ENCODE results near the gene PDE8A.
"Not testable (repeated sequence)": the region's sequence is repeated elsewhere in the genome, so short reads cannot be mapped to it uniquely, and the experiment has no call there.

Gene PDE8A

DNA sequence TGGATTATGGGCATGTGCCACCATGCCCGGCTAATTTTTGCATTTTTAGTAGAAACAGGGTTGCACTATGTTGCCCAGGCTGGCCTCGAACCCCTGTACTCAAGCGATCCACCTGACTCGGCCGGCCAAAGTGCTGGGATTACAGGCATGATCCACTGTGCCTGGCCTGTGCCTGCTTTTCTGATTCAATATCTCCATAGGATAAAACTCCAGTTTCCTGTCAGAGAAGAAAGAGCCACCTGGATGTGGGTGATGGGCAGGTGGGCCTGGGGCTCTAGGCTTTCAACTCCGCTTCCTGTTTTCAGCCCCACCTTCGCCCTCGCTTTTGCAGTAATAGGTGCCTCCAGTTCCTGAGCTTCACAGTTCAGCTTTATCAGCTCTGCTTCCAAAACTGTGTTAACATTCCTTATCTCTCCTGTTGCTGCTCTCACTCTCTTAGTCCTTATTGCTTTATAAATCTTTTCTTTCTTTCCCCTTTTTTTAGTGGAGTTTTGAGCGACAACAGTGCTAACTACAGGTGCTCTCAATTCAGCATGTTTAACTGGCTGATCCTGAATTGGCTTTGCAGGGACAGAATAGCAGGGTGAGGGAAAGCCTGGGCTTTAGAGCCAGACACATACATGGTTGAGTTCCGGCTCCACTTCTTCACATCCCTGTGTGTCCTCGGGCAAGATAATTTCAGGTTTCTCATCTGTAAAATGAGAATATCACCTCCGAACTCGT is 21.1 kb upstream of the PDE8A start:
- no peak for DNase-seq (ENCODE audit: low read depth)

DNA sequence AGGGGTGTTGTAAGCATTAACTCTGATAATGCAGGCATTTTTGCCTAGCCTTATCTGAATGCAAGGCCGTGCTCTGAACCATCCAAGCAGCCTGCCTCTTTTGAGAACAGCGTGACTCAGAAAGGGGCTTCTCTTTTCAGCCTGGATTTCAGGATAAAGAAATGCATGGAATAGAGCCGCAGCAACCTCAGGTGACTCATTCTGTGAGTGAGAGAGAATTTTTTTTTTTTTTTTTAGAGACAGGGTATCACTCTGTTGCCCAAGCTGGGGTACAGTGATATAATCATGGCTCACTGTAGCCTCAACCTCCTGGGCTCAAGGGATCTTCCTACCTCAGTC is 20.6 kb upstream of the PDE8A start:
- no peak for DNase-seq (ENCODE audit: low read depth)

DNA sequence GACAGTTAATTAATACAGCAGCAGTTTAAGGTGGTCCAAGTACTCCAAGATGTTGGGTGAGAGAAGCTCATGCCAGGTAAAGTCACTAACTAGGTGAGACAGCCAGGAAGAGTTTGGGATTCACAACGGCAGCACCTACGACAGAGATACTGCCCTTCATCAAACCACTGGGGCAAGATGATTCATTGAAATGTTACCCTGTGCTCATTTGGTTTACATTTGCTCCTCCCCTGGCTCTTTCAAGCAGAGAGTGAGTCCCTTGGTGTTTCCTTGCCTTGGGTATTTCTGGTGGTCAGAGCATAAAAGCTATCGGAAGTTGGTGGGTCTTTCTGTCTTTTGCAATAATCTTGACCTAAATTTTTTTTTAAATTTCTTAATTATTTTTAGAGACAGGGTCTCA is 19.9 kb upstream of the PDE8A start:
- DNase-seq (ENCODE audit: low read depth), result no peak

DNA sequence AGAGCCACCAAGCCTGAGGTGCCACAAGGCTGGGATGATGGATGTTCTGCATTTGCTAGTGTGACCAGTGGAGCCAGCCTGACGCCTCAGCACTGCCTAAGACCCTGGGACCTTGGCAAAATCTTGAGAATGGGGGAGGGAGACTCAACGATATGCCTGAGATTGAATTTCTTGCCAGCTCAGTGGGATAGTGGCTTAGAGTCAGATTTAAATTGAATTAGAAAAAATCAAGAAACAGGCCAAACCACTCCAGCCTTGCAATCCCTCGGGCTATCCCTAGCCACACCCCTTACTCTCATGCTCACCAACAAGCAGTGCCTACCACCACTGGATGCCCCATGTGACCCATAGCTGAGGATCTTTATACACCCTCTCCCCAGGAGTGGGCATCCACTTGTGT is 18.7 kb upstream of the PDE8A start:
- no peak for DNase-seq (ENCODE audit: low read depth)

DNA sequence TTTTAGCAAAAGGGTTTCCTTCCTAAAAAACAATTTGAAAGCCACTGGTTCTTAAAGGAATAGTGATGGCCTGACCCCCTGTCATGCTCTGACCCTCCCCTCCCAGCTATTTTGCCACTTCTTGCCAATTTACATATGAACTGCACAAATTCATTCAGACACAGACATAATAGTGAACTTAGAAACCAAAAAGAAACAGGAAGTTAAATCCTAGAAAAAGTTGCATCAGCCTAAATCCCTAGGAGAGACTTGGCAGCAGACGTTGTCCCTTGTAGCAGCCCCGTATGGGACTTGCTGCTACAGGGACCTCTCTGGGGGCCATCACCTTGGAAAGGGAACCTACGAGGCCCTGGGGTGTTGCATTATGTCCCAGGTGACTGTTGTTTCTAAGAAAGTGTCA is 14.3 kb upstream of the PDE8A start:
- DNase-seq (ENCODE audit: low read depth), result no peak

DNA sequence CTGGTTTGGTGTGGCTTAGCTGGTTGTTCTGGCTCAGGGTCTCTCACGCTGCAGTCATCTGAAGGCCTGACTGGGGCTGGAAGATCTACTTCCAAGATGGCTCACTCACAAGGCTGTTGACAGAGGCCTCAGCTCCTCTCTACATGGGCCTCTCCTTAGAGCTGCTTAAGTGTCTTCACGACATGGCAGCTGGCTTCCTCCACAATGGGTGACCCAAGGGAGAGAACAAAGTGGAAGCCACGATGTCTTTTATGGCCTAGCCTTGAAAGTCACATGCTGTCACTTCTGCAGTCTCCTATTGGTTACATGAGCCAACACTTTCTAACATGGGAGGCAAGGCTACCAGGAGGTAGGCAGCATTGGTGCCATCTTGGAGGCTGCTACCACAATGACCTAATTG is 13.4 kb upstream of the PDE8A start:
- DNase-seq (ENCODE audit: low read depth), result no peak

DNA sequence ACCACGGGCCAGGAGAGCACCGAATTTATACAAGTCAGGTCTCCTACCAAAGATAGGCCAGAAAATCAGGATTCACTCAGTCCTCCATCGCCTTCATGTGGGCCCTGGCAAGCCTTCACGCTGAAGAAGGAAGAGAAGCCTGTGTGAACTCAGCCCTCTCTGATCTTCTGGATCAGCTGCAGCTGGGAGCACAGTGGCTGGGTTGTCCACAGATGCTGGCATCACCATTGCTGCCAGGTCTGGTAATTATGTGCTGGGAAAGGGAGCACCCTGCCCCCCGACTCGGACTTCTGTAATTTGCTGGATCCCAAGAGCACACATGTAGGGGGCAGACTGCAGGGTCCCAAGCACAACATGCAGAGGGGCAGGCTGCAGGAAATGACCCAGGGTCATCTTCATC is 12.4 kb upstream of the PDE8A start:
- DNase-seq (ENCODE audit: low read depth), result no peak

DNA sequence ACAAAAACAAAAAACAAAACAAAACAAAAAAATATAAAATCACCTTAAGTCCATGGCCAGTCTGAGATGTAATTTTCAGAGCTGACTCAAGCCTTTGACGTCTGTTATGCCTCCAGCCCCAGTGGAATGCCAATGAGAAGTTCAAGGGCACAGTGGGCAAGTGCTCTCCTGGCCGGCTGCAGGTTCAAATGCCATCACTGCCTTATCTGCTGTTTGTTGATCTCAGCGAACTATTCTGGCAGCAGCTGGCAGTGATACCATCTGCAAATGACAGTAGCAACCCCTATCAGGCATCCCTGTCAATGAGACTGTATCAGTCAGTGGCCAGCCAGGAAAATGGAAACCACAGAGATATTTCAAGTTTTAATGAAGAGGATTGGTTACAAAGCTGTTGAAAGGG is 10.8 kb upstream of the PDE8A start:
- DNase-seq (ENCODE audit: low read depth), result no peak

DNA sequence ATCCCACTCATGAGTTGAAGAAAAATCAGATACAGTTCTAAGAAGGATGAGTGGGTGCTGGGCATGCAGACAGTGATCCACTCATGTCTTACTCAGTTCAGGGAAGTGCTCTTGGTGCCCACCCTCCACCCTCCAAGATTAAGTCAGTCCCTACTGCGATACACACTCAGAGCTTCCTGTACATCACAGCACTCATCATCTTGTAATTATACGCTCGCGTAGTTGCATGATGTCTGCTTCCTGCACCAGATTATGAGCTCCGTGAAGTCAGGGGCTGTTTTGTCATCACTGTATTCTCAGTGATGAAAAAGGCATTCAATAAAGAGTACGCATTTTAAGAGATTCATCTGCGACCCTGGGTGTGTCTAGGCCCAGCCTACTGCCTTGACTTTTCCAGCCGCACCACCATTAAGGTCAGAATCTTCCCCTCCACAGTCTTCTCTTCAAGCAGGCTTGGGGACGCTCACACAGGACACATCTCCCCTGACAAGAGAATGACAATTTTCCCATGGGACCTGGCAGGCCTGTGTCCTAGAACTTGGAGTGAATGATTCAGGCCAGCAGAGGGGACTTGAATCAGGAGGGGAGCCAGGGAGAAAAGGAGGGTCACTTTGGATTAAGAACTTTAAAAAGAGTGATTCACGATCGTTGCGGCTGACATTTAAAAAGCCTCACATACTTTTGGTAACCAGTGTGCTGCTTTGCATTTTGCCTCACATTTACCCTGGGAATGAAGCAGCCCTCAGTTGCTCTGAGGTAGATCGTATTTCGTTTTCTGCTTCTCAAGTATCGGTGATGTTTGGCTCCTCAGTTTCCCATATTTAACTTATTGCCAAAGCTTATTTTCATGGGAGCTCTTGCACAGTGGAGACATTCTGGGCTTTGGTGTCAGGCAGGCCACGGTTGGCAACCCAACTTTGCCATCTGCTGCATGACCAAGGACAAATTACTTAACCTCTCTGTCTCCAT is 7.9 kb upstream of the PDE8A start:
- no peak for DNase-seq (ENCODE audit: low read depth)

DNA sequence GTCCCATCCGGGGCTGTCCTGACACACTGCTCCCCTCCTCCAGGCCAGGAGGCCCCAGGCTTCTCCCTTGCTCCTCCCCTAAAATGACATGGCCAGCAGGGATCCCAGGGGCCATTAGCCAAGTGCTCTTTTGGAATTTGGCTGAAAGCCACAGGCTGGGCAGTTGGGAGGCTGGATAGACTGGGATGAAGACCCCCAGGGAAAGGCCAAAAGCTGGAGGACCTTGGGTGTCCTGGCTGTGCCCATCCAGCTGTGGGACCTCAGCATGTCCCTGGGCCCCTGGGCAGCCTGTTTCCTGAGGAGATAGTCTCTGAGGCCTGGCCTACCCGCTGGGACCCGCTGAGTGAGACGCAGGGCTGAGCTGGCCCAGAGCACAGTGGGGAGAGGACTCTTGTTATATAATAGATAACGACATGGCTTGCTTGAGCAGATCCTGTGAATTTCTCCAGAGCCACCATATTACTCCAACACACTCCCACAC is 5.7 kb upstream of the PDE8A start:
- no peak for DNase-seq (ENCODE audit: low read depth)

DNA sequence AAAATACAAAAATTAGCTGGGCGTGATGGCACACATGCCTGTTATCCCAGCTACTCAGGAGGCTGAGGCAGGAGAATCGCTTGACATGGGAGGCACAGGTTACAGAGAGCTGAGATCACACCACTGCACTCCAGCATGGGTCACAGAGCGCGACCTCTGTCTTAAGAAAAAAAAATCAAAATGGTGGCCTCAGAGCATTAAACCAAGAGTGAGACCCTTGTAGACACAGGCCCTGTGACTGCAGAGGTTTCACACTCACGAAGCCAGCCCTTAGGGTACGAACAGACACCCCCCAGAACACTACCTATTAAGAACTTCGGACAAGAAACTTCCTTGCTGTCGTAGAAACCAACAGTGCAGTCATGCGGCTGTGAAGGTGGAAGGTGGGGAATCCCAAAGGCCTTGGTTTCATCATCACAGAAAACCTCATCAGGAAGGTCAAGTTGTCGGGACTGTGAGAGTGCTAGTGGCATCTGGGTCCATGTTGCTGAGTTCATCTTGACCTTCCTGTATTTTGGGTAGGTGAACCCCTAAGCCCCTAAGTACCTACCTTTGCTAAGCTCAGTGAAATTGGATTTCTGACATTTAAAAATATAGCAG is 4.8 kb upstream of the PDE8A start:
- no peak for DNase-seq (ENCODE audit: low read depth)

DNA sequence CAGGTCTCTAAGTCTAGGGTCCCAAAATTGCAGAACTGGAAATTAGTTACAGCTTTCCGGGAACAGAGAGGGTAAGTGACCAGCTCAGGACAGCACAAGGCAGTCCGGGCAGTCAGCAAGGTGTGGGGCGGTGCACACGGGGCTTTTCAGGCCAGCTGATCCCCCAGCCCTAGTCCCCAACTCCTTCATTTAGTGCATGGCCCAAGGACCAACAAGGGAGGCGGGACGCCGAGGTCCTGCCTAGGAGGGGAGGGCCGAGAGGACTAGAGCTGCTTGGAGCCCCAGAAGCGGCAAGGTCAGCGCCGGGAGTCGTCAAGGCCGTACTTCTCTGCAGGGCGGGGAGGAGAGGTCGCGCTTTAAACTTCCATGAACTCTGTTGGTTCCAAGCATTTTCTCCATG is 2.0 kb upstream of the PDE8A start:
- no peak for DNase-seq (ENCODE audit: low read depth)

DNA sequence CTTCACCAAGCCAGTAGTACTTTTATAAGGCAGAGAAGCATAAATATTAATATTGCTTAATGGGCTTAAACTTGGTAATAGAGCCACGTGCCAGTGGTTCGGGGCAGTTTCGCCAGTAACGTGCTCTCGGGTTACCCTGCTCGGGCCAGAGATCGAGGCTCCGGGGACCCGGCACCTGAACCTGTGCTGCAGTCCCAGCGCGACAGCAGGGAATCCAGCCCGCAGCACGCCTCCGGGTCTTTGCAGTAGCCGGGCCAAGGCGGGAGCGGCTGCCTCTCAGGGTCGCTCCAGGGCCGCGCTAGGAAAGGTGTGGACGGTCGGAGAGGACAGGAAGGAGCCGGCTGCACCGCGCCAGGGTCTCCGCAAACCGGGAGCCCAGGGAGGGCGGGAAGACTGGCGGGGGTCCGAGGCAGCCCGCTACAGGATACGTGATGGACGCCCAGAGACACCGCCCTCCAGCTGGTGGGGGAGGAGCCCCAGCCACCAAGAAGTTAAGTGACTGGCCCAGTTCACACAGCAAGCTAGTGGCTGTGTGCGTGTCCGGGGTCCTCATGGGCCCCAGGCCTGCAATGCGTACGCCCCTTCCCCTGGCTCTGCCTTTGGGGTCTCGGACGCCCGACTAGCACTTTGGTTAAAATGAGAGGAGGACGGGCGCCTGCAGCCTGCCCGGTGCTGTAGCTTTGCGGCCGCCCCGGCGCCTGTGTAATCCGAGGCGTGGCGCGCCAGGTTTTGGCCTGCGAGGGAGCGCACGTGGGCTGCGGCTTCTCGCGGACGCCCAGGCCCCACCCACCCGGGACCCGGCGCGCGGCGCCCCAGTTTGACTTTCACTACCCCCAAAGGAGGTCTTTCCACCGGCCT is 1.2 kb upstream of the PDE8A start:
- peak; percentile 77 for DNase-seq (ENCODE audit: low read depth)

DNA sequence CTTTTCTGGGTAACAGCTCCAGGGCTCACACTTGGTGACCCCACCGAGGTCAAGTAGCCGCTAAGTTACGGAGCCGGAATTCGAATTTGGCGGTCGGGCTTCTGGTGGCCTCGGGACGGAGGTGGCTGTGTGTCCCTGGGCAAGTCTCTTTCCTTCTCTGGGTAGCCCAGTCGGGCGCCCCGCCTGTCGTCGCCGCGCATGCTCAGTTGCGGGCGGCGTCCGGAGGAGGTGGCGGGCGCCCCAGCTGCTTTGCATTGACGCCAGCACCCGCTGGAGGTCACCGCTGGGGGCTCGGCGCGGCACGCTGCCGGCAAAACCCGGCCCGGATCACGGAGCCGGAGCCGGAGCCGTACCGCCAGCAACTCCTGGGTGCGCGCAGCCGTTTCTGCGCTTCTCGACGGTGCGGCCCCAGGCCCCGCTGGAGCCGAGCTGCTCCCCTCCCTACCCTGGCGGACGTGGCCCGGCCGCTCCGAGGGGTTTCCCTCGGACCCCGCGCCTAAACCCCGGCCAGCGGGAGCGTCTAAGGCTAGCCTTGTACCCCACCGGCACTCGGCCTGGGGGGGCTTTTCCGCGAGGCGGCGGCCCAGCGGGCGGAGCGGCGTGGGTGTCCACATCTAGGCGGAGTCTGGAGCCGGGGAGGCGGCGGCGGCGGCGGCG is 474 bp upstream of the PDE8A start:
- DNase-seq (ENCODE audit: low read depth), result peak; percentile 95

DNA sequence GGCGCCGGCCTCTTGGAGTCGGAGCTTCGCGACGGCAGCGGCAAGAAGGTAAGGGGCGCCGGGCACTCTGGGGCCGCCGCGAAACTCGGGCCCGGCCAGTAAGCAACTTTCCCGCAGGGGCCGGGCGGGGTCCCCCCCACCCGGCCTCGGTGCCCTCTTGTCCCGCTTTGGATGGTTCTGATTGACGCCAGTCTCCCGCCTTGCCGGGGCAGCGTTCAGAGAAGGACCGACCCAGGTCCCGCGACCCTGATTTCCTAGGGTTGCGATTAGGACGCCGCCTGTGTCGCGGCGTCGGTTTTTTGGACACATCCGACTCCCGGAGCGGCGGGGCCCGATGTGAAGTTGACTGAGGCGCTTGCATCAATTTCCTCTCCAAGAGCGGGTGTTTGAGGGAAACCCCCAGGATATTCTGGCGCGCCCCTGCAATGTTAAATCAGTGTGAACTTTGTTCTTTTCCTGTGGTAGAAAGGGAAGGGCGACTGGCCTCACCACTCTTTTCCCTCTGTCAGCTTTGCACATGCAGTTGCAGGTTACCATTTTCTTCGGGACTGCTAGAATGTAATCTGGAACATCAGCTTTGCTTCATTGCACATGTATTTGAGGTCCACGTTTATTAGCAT is 755 bp downstream of the PDE8A start:
- peak; percentile 10 for DNase-seq (ENCODE audit: low read depth)

DNA sequence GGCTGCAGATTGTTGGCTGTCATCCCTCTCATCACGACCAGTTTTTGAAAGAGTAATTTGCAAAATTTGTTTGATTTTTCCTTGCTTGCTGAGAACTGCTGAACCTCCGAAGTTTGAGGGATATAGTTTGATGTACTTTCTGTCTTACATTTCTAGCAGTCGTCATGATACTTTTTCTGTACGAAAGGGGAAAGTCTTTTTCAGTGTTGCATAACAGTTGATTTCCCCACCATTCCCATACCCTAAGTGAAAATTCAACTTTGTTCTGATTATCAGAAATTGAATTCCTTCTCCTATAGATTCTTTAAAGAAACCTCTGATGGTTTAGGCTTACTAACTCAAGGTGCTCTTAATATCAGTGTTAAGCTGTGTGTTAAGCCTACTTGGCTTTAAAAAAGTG is 1.6 kb downstream of the PDE8A start:
- no peak for DNase-seq (ENCODE audit: low read depth)

DNA sequence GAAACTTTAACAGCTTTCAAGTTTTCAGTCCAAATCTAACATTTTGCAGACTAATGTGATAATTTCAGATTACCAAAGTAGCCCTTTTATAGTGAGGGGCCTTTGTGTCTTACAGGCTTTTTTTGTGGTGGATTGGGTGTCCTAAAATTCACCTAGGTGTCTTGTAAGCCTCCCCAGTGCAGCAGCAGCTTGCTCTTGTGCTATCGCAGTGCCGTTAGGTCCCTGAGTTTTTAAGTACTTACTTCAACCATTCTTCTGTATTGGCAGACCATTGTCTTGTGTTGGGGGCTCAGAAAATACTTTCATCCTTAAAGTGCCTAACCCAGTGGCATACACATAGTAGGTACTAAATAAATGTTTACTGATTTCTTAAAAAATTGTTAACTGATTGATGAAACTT is 2.1 kb downstream of the PDE8A start:
- DNase-seq (ENCODE audit: low read depth), result no peak

DNA sequence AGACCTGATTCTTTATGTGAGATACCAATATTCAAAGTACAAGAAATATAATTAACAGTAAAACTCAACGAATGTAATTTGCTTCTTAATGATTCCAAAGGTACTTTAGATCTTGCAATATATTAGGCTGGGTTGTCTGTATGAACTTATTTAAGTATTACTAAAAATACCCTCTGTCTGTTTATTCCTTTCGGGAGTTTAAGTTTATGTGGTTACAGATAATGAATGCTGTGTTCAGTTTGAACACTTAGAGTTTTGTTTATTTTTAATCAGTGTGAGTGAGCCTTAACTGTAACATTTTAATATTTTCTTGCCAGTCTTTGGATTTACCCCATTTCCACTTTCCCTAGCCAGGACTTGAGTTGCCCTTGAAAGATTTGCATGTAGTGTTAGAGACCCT is 3.5 kb downstream of the PDE8A start:
- DNase-seq (ENCODE audit: low read depth), result no peak

DNA sequence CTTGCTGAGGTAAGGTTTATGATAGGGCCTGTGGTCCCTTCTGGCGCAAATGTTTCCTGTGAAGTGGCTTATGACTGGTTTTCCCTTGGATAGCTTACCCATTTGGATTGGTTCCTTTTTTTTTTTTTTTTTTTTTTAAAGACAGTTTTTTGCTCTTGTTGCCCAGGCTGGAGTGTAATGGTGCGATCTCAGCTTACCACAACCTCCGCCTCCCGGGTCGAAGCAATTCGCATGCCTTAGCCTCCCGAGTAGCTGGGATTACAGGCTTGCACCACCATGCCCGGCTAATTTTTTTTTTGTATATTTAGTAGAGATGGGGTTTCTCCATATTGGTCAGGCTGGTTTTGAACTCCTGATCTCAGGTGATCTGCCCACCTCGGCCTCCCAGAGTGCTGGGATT is 5.7 kb downstream of the PDE8A start:
- not testable (repeated sequence) for DNase-seq (ENCODE audit: low read depth)

DNA sequence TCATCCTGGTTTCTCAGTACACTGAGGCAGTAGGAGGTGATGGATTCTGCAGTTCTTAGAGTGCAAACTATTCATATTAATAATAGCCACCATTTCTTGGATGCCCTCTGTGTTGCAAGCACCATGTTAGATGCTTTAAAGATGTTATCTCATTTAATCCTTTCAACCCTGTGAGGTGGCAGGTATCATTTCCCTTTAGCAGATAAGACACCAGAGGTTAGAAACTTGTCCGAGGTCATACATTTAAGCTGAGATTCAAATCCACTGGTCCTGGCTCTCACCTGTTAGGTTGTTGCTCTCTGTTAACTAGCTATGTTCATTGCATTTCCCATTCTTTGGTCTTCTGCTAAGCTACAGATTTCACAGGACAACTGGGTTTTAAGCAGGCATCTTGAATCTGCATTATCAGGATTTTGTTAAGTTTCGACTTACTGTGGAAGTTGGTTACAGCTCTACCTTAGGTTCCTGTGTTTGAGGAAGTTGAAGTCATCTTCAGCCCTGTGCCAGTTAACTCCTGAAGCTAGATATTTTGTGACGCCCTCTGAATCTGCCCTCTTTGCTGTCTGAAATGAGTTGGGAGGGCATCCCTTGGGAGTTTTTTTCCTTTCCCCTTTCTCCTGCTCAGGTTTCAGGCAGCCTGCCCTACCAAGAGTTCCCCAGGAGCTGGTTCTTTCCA is 6.4 kb downstream of the PDE8A start:
- no peak for DNase-seq (ENCODE audit: low read depth)

Data from stimulated activated CD4-positive, alpha-beta T cell treated with anti-CD3 and anti-CD28 coated beads, Interleukin-2, amount 100 ng/mL, for 4 hours (primary cell).